Tongue (tissue), 2 donors: Measurements from ENCODE around the gene FKBP3. TPM values are rescaled to one million over a fixed set of nuclear protein-coding genes. Genes with fewer than 3 reads are reported as not detected.
"Not testable (repeated sequence)": the region's sequence is repeated elsewhere in the genome, so short reads cannot be mapped to it uniquely, and the experiment has no call there.

Source experiments
- DNase-seq: peaks from one replicate; pipeline ENCODE4 v3.0.0-alpha.2; 2015
- total RNA-seq: library from RNA; depleted of rRNA; stranded (reverse); fragments of >200 nt; gene quantifications from one replicate; pipeline ENCODE4 v1.2.3, GENCODE V29; 2014

The FKBP3 gene
- 62.4 TPM for total RNA-seq

DNA sequence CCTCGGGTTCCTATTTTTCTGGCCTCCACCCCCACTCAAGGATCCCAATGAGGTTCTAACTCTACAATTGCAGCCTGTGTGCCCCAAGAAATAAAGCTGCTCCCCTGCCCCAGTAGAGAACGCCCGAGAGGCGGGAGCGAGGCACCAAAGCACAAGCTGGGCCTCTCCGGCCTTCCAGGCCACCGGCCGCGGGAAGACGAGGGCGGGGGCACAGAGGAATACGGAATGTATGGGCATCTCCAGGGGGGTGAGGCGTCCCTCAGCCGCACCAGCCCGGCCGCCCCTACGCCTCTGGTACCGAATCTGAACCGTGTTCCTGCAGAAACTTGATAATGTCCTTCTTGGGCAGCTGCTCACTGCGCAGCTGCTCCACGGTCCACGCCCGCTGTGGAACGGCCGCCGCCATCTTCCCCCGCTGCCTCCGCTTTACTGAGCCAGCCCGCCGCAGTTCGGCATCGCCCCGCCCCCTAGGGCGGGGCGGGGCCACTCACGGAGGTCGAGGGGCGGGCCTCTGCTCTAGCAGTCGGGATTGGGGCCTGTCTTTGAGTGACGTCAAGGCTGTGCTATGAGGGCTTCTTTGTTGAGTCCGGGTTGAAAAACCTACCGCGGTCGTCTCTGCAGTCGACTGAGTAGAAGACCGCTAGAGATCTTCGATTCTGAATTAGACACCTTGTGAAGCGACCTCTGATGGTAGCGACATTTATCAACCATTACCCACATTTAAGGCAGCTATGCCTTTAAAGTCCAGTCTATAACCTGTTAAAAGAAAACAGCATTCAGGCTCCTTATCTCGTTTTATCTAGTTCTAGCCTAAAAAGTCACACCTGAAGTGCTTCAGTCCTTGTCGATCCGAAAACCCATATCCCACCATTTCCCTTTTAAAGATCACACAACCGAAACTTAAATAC is at the start of gene FKBP3:
TSS of gene FKBP3 (minus strand) at position 431 of the 908 bp plus-strand sequence. CDS start at position 406, 25 bp downstream.
- peak; percentile 99 for DNase-seq

DNA sequence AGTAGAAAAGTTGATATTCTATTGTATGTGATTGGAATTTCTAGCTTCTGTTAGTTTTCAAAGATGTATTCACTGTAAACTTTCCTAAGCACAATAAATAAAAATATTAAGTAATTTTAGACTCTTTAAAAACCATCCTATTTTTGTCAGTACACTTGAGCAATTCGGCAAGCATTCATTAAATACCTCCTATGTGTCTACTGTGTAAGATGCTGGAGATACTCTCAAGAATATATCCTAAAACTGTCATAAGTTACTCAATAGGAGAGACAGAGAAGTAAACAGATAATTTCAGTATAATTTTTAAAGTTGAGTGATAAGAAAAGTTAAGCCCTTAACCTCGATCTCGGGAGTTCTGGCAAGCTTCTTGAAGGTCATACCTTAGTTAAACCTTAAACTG is 47.5 kb upstream of the FKBP3 start:
- DNase-seq: no peak

DNA sequence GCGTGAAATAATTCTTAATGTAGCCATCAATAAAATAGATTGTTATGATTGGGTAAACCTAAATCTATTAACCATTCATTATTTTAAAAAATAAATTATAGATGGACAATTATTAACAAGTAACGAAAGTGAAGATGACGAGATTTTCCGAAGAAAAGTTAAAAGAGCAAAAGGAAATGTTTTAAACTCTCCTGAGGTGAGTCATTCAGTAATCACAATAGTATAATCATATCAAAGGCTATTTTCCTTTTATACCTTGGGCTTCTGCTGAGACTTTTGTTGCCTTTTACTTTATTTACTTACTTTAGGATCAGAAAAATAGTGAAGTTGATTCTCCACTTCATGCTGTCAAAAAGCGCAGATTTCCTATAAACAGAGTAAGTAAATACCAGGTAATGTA is 47.0 kb upstream of the FKBP3 start:
- DNase-seq: no peak

DNA sequence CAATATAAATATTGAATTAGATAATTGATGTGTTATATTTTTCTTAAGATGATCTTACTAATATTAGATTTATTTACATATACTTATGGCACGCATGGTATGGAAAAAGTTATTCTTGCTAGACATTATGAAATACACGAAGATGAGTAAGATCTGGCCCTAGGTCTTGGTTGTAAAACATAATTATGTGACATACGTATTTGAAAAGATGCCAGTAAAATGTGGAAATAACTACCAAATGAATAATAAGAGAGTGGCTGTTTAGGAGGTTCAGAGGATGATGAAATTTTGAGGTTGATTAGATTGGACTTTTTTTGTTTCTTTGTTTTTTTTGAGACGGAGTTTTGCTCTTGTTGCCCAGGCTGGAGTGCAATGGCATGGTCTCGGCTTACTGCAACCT is 42.8 kb upstream of the FKBP3 start:
- no peak for DNase-seq

DNA sequence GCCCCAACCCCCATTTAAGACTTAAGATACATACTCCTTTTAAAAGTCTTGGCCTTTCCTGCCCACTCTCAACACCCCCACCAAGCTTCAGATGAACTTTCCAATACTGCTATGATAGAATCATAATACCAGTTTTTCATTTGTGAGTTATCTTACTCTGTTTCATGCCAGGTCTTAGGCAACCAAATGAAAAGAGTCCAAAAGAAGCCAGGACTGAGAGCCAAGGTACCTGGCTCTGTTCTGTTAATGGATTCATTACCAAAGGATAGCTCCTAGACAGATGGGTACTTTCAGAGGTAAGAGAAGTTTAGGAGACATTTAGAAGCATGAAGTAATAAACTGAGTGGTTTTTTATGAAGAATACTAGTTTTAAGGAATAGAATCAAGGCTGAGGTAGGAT is 35.6 kb upstream of the FKBP3 start:
- no peak for DNase-seq

DNA sequence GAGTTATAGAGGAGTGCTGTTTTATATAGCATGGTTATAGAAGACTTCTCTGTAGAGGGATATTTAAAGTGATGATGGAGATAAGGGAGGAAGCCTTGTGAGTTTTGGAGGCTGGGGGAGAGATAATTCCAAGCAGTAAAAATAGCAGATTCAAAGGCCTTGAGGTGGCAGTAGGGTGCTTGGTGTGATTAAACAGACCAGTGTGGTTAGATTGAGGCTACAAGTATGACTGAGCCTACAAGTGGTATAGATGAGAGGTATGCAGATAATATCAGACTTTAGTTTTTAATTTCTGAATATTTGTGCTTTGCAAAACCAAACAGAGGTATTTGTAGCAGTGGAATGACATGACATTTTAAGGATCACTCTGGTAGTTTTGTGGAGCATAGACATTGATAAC is 21.8 kb upstream of the FKBP3 start:
- no peak for DNase-seq

DNA sequence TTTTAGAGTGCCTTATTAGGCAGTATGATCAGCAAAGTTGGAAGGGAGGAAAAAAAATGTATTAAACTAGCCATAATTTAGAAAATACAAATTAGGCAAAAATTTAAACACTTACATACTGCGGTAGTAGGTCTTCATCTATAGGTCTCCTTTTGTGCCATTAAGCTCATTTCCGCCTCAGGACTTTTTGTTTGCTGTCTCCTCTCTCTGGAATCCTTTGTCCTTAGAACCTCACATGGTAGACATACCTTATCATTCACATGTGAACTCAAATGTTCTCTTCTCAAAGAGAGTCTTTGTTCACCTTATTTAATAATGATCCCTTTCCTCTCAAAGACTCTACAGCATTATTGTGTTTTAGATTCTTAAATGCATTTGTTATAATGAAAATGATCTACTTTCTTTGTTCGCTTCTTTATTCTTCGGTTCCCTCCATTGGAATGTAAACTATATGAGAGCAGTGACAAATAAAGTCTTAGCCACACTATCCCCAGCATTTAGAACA is 16.2 kb upstream of the FKBP3 start:
- no peak for DNase-seq

DNA sequence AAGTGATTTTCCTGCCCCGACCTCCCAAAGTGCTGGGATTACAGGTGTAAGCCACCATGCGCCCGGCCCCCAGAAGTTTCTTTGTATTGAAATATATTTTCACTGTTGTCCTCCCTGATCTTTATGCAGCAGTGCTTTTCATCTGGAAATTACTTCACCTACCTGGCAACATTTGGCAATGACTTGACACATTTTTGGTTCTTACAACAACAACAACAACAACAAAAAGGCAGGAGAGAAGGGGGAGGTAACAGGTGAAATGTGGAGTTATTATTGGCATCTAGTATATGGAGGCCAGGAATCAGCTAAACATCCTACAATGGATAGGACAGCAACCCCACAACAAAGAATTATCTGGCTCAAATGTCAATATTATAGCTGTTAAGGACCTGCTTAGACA is 15.3 kb upstream of the FKBP3 start:
- no peak for DNase-seq

DNA sequence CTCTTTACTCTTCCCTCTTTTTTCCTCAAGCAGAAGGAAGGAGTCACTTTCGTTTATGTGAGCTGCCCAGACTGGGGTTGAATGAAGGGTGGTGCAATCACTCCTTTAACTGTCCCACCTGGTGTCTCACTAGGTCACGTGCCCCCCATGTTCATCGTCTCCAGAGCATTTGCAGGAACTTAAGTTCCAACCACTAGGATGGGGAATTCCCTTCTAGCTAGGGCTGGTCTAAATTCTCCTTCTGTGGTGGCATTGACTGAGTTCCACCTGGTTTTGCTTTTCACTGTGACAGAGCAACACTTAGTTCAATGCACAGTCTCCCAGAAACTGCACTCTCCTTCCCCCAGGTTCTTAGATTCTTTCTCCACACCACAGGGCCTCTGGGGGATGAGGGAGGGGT is 10.9 kb upstream of the FKBP3 start:
- DNase-seq: no peak

DNA sequence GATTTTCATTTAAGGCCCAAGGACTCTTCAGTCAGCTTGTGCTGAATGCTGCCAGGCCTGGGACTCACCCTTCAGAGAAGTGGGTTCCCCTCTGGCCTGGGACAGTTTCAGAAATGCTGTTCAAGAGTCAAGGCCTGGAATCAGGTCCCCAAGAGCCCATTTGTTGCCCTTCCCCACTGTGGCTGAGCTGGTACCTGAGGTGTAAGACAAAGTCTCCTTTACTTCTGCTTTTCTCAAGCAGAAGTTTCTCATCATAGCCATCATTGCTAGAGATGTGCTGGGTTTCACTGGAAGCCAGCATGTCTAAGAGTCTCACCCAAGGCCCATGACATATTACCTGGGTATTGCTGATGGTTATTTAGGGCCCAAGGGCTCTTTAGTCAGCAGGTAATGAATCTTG is 10.4 kb upstream of the FKBP3 start:
- no peak for DNase-seq

DNA sequence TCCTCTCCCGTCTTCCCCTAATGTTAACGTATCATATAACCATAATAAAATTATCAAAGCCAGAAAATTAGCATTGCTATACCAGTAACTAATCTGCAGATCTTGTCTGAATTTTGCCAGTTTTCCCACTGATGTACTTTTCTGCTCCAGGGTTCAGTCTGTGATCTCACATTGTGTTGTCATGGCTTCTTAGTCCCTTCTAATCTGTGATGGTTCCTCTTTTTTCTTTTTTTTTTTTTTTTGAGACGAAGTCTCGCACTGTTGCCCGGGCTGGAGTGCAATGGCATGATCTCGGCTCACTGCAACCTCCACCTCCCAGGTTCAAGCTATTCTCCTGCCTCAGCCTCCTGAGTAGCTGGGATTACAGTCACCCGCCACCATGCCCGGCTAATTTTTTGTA is 7.8 kb upstream of the FKBP3 start:
- DNase-seq: not testable (repeated sequence)

DNA sequence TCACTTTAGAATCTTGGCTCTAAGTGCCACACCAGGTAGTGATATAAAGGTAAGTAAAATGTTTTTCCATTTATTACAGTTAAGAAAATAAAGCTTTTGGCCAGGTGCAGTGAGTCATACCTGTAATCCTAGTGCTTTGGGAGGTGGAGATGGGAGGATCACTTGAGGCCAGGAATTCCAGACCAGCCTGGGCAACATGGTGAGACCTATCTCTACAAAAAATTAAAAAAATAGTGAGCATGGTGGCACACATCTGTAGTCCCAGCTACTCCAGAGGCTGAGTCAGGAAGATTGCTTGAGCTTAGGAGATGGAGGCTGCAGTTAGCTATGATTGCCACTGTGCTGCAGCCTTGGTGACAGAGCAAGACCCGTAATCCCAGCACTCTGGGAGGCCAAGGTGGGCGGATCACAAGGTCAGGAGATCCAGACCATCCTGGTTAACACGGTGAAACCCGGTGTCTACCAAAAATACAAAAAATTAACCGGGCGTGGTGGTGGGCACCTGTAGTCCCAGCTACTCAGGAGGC is 6.4 kb upstream of the FKBP3 start:
- no peak for DNase-seq

DNA sequence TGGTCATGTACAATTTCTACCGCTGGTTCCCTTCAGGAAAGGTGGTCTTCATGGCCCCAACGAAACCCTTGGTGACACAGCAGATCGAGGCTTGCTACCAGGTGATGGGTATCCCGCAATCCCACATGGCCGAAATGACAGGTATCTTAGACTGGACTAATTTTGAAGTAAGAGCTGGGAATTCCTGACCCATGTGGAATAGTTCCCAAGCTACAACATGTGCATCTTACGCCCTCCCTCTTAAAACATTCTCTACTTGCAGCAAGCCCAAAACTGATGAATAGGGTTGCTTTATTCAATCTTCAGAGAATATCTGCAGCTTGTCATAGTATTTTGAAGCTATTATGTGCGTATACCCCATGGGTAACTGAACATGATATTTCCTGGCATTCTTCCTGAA is 2.1 kb upstream of the FKBP3 start:
- DNase-seq: no peak

DNA sequence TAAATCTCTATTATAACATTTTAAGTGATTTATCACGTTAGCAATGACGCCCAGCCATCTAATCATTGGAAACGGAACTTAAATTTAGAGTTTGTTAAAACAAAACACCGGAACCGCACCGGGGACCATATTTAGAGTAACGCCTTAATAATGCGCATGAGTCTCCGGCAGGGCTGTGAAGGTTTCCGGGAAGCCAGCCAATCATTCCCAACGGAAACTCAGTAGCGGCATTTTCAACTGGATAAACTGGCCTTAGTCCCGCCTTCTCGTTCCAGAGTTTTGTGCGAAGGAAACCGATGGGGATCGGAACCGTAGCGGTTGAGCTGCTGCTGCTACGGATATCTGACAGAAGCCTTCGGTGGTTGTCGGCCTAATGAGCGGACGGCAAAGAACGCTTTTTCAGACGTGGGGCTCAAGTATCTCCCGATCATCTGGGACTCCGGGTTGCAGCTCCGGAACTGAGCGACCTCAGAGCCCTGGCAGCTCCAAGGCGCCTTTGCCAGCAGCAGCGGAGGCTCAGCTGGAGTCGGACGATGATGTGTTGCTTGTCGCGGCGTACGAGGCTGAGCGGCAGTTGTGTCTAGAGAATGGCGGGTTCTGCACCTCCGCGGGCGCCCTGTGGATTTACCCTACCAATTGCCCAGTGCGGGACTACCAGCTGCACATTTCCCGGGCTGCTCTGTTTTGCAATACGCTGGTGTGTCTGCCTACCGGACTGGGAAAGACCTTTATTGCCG is 1.5 kb upstream of the FKBP3 start, which contains the start of gene FANCM:
TSS of gene FANCM (plus strand) at position 272 of the 737 bp plus-strand sequence. CDS start at position 374, 102 bp downstream.
- DNase-seq: peak; percentile 99

DNA sequence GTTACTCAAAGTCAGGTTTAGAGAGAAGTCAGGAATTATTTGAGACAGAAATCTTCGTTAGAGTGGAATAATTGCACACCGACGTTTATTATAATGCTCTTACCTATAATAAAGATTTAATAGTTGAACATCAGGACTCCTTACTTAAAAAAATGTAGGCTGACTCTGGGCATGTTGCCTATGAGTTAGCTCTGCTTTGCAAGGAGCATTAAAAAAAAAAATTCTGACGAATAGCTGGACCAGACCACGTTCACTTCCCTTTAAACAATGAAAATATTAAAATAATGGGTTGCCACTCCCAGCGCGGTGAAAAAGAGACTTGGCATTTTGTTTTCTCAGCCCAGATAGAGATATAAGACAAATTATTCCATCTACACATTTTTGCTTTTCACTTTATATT is 875 bp upstream of the FKBP3 start:
- DNase-seq: peak; percentile 67

DNA sequence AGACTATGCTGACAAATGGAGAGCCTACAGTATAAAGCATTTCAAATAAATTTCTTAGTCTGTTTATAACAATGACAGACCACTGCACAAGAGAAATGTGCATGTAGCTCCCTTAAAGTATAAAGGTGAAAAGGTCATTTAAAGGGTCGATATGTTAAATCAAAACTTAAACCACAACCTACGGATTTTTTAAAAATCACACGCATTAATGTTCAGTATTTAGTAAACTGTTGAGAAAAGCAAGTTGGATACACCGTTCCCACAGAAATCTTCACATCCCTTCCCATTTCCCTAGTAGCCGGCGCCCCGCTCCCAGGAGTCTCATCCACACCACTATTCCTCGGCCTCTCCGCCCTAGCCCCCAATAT is 614 bp downstream of the FKBP3 start:
- no peak for DNase-seq

DNA sequence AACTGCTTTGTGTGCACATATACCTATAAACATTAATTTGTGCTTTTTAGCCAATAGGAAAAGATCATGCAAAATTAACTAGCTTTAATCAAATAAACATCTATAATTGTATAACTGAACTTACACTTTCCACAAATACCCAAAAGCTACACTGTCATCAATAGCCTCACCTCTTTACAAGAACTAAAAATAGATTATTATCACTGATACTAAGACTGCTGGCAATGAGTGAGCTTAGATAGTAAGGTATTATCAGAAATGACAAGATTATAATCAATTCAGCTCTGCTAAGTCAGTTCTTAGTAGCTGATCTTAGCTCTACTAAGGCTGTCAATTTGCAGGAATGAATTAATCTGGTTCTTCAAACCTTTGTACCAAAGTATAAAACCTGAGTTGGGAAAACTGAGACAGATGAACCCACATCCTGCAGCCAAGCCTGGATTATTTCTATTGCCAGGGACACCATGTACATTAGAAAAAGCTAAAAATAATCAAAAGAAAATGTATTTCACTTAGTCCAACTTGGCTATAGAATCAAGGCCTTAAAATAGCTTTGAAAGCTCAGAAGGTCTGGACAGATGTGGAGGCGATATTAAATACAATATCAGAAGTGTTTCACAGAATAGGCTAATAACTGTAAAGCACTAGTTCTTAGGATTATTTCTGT is 5.2 kb downstream of the FKBP3 start:
- DNase-seq: no peak

DNA sequence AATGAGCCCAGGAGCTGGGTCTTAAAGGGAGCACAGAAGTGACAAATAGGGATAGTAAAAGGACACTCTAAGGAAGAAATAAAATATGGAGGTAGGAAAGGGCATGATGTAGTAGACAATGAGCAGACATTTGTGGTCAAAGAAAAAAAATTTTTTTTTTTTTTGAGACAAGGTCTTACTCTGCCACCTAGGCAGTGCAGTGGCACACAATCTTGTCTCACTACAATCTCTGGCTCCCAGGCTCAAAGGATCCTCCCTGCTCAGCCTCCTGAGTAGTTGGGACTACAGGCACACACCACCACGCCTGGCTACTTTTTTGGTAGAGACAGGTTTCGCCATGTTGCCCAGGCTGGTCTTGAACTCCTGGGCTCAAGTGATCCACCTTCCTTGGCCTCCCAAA is 8.5 kb downstream of the FKBP3 start:
- DNase-seq: no peak

DNA sequence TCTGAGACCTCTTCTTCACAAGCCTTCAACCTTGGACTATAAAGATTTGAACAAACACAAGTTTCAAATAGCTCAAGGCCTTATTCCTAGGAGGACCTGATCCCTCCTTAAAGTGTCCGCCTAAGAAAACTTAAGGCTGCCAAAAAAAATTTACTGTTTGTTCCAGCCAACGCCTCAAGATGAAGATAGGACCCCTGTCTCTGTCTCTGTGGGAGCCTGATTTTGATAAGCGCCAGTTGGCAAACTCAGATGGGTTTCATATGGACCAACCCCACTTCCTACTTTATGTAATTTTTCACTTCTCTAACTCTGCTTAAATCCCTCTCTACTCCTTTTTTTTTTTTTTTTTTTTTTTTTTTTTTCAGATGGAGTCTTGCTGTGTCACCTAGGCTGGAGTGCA is 11.0 kb downstream of the FKBP3 start:
- no peak for DNase-seq

DNA sequence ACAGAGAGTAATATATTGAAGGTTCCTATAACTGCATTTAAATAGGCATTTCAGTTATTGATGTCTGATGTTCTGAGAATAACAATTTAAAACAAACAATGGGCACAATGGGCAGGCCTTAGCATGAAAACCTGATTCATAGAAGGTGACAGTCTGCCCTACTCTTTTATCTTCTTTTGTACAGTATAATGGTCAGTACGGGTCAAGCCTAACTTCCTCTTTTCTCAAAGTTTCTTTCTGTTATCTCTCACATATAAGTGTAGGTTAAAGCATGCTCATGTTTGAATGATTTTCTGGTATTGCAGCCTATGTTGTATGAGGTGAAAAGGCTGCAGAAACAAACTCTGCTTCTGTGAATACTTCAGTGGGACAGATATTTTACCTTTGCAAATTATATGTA is 14.2 kb downstream of the FKBP3 start:
- DNase-seq: no peak

DNA sequence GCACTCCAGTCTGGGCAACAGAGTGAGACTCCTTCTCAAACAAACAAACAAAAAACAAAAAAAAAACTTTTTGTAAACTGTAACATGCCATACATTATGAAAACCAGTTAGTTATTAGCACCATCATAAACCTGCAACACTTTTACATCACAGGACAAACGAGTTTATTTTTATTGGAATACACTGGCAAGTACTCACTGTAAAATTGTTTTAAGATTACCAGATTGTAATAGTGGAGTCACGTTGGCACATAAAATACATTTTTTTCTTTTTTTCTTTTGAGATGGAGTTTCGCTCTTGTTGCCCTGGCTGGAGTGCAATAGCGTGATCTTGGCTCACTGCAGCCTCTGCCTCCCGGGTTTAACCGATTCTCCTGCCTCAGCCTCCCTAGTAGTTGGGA is 15.7 kb downstream of the FKBP3 start:
- no peak for DNase-seq

DNA sequence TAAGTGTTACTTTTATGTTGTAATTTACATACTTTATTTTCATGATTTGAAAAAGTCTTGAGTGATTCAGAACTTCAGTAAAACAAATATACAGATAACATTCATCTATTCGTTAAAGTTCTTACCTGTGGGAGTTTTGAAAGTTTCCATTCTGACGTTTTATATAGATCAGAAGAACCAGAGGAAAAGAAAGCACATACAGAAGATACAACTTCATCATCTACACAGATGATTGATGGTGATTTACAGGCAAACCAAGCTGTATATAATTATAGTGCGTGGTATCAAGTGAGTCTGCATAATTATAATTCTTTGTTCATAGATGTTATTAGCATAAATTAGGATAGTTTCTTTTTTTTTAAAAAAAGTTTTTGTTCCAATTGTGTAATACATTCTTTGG is 20.0 kb downstream of the FKBP3 start:
- no peak for DNase-seq
